NCI-H187 treated with DMSO at 0.1 percent for 48 hours (cell line): ENCODE data around the gene CHD3.
"Not testable (repeated sequence)": the region's sequence is repeated elsewhere in the genome, so short reads cannot be mapped to it uniquely, and the experiment has no call there.

Experiments used
- DNase-seq: peaks from one replicate; lab custom pipeline; 2025; lab: John Stamatoyannopoulos, UW

Gene CHD3

DNA sequence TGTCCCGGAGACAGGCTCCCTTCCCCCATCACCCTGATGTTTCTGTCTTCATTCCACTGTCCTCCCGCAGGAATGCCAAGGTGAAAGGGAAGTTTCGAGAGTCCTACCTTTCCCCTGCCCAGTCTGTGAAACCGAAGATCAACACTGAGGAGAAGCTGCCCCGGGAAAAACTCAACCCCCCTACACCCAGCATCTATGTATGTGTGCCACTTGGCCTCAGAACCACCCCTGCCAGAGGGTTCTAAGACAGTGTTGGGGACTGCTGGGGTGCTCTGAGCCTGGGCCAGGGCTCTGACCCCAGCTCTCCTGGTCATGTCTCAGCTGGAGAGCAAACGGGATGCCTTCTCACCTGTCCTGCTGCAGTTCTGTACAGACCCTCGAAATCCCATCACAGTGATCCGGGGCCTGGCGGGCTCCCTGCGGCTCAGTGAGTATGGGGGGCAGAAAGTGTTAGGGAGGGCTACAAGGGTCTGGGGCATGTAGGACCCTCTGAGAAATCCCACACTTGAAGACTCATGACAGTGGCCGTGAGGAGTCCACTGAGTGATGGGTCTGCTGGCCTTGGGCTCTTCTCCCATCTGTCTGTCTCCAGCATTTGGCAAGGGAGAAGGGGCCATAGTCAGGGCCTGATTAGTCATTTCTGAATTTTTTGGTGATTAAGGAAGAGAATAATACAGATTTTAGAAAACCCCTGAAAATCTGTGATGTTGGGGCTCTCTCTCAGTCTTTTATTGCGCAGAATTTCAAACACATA, 38.7 kb upstream of the CHD3 start:
- no peak for DNase-seq

DNA sequence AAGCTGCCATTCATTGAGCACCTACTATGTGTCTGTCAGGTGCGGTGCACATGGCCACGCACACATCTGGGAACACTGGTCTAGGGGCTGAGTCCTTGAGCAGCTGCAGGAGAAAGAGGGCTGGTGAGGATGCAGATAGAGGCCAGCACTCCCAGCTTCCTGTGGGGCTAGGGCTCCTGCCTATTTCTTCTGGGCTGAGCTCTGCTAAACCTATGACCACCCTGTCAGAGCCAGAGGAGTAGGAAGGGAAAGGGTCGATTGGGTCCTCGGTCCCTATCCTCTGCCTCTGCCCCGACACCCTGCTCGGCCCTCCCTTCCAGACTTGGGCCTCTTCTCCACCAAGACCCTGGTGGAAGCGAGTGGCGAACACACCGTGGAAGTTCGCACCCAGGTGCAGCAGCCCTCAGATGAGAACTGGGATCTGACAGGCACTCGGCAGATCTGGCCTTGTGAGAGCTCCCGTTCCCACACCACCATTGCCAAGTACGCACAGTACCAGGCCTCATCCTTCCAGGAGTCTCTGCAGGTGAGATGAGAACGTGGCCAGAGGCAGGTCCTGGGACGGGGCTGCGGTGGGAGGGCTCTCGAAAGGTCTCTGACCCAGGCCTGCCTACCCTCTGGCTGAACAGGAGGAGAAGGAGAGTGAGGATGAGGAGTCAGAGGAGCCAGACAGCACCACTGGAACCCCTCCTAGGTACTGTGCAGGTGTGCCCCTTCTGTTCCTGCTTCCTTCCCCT, 37.7 kb upstream of the CHD3 start:
- DNase-seq = no peak

DNA sequence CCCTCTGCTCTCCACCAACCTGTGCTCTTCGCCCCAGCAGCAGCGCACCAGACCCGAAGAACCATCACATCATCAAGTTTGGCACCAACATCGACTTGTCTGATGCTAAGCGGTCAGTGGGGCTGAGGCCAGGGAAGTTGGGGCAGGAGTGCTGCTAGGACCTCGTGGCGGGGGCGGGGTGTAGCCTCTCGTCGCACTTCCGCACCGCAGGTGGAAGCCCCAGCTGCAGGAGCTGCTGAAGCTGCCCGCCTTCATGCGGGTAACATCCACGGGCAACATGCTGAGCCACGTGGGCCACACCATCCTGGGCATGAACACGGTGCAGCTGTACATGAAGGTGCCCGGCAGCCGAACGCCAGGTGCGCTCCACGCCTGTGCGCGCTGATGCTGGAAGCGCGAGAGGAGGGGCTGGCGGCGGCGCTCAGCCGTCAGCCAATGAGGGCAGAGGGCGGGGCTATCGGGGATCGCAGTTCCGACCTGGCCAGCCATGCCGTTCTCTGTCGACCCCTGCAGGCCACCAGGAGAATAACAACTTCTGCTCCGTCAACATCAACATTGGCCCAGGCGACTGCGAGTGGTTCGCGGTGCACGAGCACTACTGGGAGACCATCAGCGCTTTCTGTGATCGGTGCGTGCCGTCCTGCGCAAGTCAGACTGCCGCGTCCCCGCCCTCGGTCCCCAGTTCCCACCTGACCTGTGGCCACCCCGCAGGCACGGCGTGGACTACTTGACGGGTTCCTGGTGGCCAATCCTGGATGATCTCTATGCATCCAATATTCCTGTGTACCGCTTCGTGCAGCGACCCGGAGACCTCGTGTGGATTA, 36.9 kb upstream of the CHD3 start:
- no peak for DNase-seq

DNA sequence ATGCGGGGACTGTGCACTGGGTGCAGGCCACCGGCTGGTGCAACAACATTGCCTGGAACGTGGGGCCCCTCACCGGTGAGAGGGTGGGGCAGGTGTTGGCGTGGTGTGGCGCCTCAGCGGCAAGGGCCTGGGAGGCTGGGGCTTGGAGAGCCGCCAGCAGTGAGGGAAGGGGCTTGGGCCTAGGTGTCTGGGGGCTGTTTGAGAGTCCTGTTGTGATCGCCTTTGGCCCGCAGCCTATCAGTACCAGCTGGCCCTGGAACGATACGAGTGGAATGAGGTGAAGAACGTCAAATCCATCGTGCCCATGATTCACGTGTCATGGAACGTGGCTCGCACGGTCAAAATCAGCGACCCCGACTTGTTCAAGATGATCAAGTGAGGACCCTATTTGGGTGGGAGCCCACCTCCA, 36.3 kb upstream of the CHD3 start:
- no peak for DNase-seq

DNA sequence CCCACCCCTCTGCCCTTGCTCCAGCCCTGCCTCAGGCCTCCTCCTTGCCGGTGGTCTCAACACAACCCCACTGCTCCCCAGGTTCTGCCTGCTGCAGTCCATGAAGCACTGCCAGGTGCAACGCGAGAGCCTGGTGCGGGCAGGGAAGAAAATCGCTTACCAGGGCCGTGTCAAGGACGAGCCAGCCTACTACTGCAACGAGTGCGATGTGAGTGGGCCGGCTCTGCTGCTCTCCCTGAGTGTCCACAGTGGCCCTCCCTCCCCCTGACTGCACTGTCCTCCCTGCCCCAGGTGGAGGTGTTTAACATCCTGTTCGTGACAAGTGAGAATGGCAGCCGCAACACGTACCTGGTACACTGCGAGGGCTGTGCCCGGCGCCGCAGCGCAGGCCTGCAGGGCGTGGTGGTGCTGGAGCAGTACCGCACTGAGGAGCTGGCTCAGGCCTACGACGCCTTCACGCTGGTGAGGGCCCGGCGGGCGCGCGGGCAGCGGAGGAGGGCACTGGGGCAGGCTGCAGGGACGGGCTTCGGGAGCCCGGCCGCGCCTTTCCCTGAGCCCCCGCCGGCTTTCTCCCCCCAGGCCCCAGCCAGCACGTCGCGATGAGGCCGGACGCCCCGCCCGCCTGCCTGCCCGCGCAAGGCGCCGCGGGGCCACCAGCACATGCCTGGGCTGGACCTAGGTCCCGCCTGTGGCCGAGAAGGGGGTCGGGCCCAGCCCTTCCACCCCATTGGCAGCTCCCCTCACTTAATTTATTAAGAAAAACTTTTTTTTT, 35.5 kb upstream of the CHD3 start:
- no peak for DNase-seq

DNA sequence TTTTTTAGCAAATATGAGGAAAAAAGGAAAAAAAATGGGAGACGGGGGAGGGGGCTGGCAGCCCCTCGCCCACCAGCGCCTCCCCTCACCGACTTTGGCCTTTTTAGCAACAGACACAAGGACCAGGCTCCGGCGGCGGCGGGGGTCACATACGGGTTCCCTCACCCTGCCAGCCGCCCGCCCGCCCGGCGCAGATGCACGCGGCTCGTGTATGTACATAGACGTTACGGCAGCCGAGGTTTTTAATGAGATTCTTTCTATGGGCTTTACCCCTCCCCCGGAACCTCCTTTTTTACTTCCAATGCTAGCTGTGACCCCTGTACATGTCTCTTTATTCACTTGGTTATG, 34.9 kb upstream of the CHD3 start:
- no peak for DNase-seq

DNA sequence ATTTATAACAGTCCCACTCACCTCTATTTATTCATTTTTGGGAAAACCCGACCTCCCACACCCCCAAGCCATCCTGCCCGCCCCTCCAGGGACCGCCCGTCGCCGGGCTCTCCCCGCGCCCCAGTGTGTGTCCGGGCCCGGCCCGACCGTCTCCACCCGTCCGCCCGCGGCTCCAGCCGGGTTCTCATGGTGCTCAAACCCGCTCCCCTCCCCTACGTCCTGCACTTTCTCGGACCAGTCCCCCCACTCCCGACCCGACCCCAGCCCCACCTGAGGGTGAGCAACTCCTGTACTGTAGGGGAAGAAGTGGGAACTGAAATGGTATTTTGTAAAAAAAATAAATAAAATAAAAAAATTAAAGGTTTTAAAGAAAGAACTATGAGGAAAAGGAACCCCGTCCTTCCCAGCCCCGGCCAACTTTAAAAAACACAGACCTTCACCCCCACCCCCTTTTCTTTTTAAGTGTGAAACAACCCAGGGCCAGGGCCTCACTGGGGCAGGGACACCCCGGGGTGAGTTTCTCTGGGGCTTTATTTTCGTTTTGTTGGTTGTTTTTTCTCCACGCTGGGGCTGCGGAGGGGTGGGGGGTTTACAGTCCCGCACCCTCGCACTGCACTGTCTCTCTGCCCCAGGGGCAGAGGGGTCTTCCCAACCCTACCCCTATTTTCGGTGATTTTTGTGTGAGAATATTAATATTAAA, 34.4 kb upstream of the CHD3 start:
- DNase-seq = no peak

DNA sequence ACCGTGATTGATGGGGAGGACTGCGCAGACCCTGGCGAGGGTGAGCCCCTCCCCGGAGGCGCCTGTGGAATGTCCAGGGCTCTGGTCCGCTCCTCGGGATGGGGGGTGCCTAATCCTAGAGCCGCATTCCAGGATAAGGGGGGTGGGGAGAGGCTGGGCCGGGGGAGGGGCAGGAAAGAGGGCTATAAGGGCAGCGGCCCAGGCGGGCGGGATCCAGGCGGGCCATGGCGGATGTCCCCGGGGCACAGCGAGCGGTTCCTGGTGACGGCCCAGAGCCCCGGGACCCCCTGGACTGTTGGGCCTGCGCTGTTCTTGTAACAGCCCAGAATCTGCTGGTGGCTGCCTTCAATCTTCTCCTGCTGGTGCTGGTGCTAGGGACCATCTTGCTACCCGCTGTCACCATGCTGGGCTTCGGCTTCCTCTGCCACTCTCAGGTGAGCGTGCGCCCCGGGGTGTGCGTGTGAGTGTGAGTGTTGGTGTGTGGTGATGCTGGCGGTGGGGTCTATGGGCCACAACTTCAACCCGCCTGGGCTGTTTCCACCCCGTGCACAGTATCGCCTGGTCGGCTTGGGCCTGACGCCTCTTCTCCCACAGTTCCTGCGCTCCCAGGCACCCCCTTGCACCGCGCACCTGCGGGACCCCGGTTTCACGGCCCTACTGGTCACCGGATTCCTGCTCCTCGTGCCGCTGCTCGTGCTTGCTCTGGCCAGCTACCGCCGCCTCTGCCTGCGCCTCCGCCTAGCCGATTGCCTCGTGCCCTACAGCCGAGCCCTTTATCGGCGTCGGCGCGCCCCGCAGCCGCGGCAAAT, 33.5 kb upstream of the CHD3 start, which contains the start of gene TMEM88:
Gene TMEM88, plus strand, starts transcription at position 216 of the 809 bp plus-strand sequence. Its CDS starts 9 bp downstream, at position 225.
- no peak for DNase-seq

DNA sequence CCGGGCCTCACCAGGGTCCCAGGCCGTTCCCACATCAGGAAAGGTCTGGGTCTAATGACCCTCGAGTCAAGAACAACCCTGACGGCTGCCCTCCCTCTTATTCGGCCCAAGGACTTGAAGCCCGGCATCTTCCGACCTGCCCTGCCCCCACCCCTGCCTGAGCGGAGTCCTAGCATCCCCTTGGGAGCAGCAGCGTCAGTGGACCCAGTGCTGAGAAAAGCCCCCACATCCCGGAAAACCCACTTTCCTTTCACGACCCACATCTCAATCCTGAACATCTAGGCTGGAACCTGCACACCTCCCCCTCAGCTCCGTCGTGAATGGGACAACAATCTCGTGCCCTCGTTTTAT, 33.0 kb upstream of the CHD3 start:
- no peak for DNase-seq

DNA sequence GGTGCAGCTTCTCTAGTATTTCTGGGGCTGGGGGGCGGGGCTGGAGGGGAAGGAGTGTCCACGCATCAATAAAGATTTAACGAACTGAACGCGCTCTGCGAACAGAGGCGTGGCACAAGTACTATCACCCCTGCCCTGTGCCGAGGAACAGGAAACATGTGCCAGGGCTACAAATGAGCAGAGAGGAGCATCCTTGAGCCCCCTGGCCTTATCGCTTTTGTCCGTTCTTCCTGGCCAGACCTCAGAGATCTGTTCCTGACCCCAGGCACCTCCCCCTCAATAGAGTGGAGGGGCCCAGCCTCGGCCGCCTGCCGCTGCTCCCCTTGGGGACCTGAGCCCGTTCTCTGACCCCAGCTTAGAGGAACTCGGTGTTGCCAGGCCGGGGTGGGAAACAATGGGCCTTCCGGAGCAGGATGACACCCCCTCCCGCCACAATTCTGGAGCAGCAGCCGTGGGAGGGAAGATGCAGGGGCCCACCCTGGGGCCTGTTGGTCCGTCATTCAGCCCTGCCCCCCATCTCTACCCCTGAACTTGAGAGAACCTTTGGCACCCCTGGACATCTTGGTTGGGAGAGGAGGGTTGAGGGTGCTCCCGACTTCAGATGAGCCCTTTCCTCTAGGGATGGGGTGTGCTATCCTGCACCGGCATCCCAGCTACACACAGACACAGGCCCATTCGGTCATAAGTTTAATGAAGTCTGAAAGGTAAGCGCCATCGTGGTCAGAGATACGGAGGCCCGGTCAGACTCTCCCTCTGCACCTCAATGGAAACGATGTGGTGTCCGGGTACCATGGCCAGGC, 32.4 kb upstream of the CHD3 start:
- DNase-seq = no peak

DNA sequence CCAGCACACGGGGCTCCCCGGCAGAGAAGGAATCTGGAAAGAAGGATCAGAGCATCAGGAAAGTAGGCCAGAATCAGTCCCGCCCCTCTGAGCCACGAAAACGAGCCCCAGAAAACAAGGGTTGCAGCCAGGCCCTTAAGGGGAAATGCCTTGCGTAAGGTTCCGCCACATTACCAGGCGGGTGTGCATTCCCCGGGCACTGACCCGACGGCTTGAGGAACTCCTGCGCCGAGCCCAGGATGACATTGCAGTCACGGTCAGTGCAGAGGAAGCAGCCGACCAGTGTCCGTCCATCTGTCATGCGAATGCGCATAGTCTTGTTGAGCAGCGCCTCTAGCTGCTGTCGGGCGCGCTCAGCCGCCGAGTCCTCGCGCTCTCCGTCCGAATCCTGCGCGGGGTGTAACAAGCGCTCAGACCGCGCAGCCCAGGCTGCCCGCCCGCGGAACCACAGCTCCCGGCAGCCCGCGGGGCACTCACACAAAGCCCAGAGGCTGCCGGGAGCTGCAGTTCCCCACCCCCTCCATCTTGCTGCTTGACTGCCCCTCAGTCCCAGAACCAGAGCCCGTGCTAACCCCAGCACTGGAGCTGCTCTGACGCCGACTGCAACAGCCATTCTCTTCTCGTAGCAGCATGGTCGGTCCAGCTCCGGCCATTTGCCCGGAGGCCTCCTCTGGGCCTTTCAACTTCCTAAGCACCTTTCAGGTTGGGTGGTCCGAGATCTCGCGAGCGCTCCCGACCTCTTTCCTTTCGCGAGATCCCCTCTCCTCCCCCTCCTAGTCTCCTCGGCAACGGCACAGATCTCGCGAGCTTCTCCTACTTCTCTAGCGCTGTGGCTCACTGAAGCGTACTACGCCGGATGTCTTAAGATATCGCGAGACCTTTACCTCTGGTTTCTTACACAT, 31.5 kb upstream of the CHD3 start, which contains the start of gene NAA38:
Gene NAA38, minus strand, starts transcription at position 749 of the 902 bp plus-strand sequence. Its CDS starts 96 bp downstream, at position 653.
- peak; percentile 95 for DNase-seq

DNA sequence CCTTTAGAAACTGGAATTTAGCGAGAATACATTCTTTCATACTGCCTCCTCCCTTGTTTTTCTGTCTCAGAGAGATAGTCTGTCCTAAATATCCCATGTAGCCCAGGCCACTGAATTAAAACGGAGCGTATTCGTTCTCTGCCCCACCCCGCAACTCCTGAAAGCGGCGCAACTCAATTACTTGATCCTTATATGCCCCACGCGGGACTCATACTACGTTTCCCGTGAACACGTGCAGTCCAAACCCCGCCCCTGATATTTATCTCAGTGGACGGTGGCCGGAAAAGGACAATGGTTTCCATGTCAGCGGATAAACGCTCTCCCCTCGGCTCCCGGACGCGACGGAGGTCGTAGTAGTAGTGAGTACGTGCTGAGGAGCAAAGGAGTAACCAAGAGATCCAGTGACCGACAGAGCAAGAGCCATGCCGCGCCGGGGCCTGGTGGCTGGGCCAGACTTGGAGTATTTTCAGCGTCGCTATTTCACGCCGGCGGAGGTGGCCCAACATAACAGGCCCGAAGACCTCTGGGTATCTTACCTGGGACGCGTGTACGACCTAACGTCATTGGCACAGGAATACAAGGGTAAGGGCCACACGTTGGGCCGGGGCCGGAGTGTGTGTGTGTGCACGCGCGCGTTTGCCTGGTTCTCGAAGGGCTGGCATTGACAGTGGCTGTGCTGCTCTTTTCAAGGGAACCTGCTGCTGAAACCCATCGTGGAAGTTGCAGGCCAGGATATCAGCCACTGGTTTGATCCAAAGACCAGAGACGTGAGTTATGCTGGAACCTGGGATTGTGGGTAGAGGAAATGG, 30.7 kb upstream of the CHD3 start, which contains the start of gene CYB5D1:
Gene CYB5D1, plus strand, starts transcription at position 291 of the 809 bp plus-strand sequence. Its CDS starts 132 bp downstream, at position 423.
- no peak for DNase-seq

DNA sequence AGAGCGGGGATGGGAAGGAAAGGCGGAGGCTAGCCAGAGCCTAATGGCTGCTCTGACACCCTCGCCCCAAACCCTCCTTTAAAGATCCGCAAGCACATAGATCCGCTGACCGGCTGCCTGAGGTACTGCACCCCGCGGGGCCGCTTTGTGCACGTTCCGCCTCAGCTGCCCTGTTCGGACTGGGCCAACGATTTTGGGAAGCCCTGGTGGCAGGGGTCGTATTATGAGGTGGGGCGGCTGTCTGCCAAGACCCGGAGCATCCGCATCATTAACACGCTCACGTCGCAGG, 30.1 kb upstream of the CHD3 start:
- no peak for DNase-seq

DNA sequence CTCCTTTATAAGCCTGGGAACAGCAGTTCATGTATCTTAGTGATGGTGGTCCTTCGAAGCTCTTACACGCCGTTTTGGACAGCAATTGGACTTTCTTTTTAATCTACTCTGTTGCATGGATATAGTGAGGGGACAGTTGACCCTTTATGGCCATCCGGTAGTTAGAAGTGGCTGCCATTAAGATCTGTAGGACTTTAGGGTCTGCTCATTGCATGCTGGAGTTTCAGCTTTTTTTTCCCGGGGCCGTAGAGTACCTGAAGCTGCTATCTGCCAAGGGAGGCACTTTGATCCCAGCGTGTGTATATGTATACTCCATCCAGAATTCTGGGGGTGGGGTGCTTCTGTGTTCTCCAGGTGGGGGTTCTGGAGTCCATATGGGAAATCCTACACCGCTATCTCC, 29.6 kb upstream of the CHD3 start:
- no peak for DNase-seq

DNA sequence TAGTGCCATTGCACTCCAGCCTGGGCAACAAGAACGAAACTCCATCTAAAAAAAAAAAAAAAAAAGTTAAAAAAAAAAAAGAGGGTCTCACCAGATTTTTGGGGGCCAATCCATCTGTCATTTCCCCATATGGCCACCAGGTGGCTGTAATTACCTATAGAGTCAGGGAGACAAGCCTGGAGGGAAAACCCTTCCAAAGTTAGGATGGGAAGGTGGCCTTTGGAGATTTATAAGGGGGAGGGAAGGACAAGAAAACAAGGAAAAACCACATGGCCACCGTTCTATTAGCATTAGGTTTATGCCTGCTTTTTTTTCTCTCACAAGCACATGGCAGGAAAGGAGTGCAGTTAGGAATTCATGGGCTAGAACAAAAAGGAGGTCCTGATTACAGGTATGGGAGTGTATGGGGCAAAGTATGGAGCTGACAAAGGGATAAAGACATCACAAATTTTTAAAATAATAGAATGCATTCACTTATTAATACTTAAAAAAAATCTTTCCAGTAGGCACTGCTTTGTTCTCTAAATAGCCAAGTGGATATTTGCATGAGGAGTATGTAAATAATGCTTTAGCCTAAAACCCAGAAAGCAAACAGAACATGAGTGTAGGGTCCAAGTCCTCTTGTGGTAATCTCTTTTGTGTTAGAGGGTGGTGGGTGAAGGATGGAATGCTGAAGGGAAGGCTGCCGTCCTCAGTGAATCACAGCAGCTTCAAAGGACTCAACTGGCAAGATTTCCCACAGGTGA, 25.7 kb upstream of the CHD3 start:
- no peak for DNase-seq

DNA sequence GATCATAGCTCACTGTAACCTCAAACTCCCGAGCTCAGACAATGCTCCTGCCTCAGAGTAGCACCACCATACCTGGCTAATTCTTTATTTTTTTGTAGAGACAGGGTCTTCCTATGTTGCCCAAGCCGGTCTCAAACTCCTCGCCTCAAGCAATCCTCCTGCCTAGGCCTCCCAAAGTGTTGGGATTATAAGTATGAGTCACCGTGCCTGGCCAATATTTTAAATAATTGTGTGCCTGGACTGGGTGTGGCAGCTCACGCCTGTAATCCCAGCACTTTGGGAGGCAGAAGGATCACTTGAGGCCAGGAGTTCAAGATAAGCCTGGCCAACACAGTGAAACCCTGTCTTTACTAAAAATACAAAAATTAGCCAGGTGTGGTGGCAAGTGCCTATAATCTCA, 24.2 kb upstream of the CHD3 start:
- not testable (repeated sequence) for DNase-seq
